BLaER1 treated with 17β-estradiol and CSF1 and Interleukin-3, amounts not matched to agents 10 nM and 100 nM (cell line): ENCODE measurements around the gene CACNA2D3.
A peak's percentile ranks its signal among the peaks of the same experiment; 100 is the strongest.

Source experiments
- H3K27ac ChIP-seq, 11 experiments: shearing (Covaris generic); formaldehyde crosslinking; 2 replicates each; pipeline ENCODE4 v1.8.1; 2022
- H3K27me3 ChIP-seq, 11 experiments: shearing (Covaris generic); formaldehyde crosslinking; 2 replicates each; pipeline ENCODE4 v1.8.1; 2022
- H3K36me3 ChIP-seq, 11 experiments: shearing (Covaris generic); formaldehyde crosslinking; 2 replicates each; pipeline ENCODE4 v1.8.1; 2022
- H3K4me1 ChIP-seq, 10 experiments: shearing (Covaris generic); formaldehyde crosslinking; 2 replicates each; pipeline ENCODE4 v1.8.1; 2022
- H3K4me2 ChIP-seq, 11 experiments: shearing (Covaris generic); formaldehyde crosslinking; 2 replicates each; pipeline ENCODE4 v1.8.1; 2022
- H3K4me3 ChIP-seq, 10 experiments: shearing (Covaris generic); formaldehyde crosslinking; 2 replicates each; pipeline ENCODE4 v1.8.1; 2022
- H3K9ac ChIP-seq, 11 experiments: shearing (Covaris generic); formaldehyde crosslinking; 2 replicates each; pipeline ENCODE4 v1.8.1; 2022
- H3K9me3 ChIP-seq, 11 experiments: shearing (Covaris generic); formaldehyde crosslinking; replicated peaks in 1 of 11; 2 replicates each; pipeline ENCODE4 v1.8.1; 2022
- H4K20me1 ChIP-seq, 11 experiments: shearing (Covaris generic); formaldehyde crosslinking; 2 replicates each; pipeline ENCODE4 v1.8.1; 2022
- Cebpa-rat ChIP-seq, 11 experiments: shearing (Covaris generic); IDR thresholded peaks; 2 replicates each; pipeline ENCODE4 v1.8.1; 2022

CACNA2D3 gene

GRCh38 chr3:54123003-54123775 lies 837 bp downstream of the CACNA2D3 start:
- peaks cover 5 to 29% (median 12%) of the 10 kb centered on the region in 11 experiments; a peak in 15 of 22 replicates for H3K9me3 ChIP-seq
- no peak for TF ChIP-seq Cebpa-rat (IDR thresholded peaks at IDR 0.05)
- peaks cover 0 to 19% (median 0%) of the 10 kb centered on the region in 11 experiments; a peak in 7 of 22 replicates for H4K20me1 ChIP-seq
- peak overlapping the region in 1 of 11 experiments; percentile 49; a peak in 1 of 22 replicates for H3K9ac ChIP-seq
- H3K36me3 ChIP-seq, result no peaks in the 10 kb centered on the region
- H3K27me3 ChIP-seq, result peaks cover 38 to 76% (median 70%) of the 10 kb centered on the region in 11 experiments
- H3K4me1 ChIP-seq, result peaks cover 6 to 21% (median 17%) of the 10 kb centered on the region in 10 experiments; a peak in 17 of 20 replicates
- peak overlapping the region; percentile 42 to 65 (median 52); a peak in 19 of 20 replicates for H3K4me3 ChIP-seq
- peak overlapping the region; percentile 64 to 80 (median 71) for H3K4me2 ChIP-seq
- no peak overlapping the region for H3K27ac ChIP-seq

- no peak for TF ChIP-seq Cebpa-rat (IDR thresholded peaks at IDR 0.05)
- Histone ChIP-seq H3K9ac (no peak overlapping the region), H3K9me3 (peaks cover 5 to 29% (median 12%) of the 10 kb centered on the region in 11 experiments; a peak in 15 of 22 replicates), H4K20me1 (peaks cover 0 to 19% (median 0%) of the 10 kb centered on the region in 11 experiments; a peak in 7 of 22 replicates), H3K36me3 (no peaks in the 10 kb centered on the region), H3K4me3 (peak overlapping the region in 3 of 10 experiments; percentile 51 to 65 (median 62); a peak in 5 of 20 replicates), H3K27me3 (peaks cover 38 to 76% (median 70%) of the 10 kb centered on the region in 11 experiments), H3K4me2 (peak overlapping the region in 6 of 11 experiments; percentile 67 to 80 (median 72); a peak in 7 of 22 replicates), H3K4me1 (peaks cover 6 to 21% (median 17%) of the 10 kb centered on the region in 10 experiments; a peak in 17 of 20 replicates), H3K27ac (no peak overlapping the region)
Observed at GRCh38 chr3:54123776-54124196, 1.4 kb downstream of the CACNA2D3 start.

GRCh38 chr3:54125300-54125699 lies 2.9 kb downstream of the CACNA2D3 start:
- no peak overlapping the region for H3K4me2 ChIP-seq
- TF ChIP-seq Cebpa-rat (IDR thresholded peaks at IDR 0.05), result no peak
- peaks cover 6 to 21% (median 17%) of the 10 kb centered on the region in 10 experiments; a peak in 17 of 20 replicates for H3K4me1 ChIP-seq
- no peak overlapping the region for H3K27ac ChIP-seq
- no peak overlapping the region for H3K4me3 ChIP-seq
- H3K36me3 ChIP-seq, result no peaks in the 10 kb centered on the region
- H4K20me1 ChIP-seq, result peaks cover 0 to 19% (median 0%) of the 10 kb centered on the region in 11 experiments; a peak in 7 of 22 replicates
- H3K9ac ChIP-seq, result no peak overlapping the region
- peaks cover 5 to 28% (median 12%) of the 10 kb centered on the region in 11 experiments; a peak in 15 of 22 replicates for H3K9me3 ChIP-seq
- peaks cover 31 to 62% (median 57%) of the 10 kb centered on the region in 11 experiments for H3K27me3 ChIP-seq

GRCh38 chr3:54126551-54126950 lies 4.2 kb downstream of the CACNA2D3 start:
- Histone ChIP-seq H3K9me3 (peaks cover 0 to 16% (median 8%) of the 10 kb centered on the region in 11 experiments; a peak in 14 of 22 replicates), H3K4me1 (peaks cover 0 to 11% (median 8%) of the 10 kb centered on the region in 10 experiments; a peak in 8 of 20 replicates), H3K27me3 (peaks cover 19 to 49% (median 45%) of the 10 kb centered on the region in 11 experiments), H3K27ac (no peak overlapping the region), H3K4me2 (no peak overlapping the region), H3K4me3 (no peak overlapping the region), H3K9ac (no peak overlapping the region), H4K20me1 (peaks cover 0 to 9% (median 0%) of the 10 kb centered on the region in 11 experiments; a peak in 6 of 22 replicates), H3K36me3 (no peaks in the 10 kb centered on the region)
- TF ChIP-seq Cebpa-rat (IDR thresholded peaks at IDR 0.05), result no peak

- H3K36me3 ChIP-seq, result no peaks in the 10 kb centered on the region
Observed at GRCh38 chr3:54127499-54128056, 5.2 kb downstream of the CACNA2D3 start.

GRCh38 chr3:54131026-54131605 lies 8.8 kb downstream of the CACNA2D3 start:
- Histone ChIP-seq H3K4me2 (no peak overlapping the region), H3K9me3 (no peaks in the 10 kb centered on the region), H3K27ac (no peak overlapping the region), H3K36me3 (no peaks in the 10 kb centered on the region), H4K20me1 (peaks cover 0 to 8% (median 0%) of the 10 kb centered on the region in 11 experiments; a peak in 2 of 22 replicates), H3K27me3 (peaks cover 0 to 6% (median 1%) of the 10 kb centered on the region in 11 experiments; a peak in 5 of 22 replicates), H3K4me1 (peaks cover 0 to 1% (median under 1%) of the 10 kb centered on the region in 10 experiments; a peak in 5 of 20 replicates), H3K4me3 (no peak overlapping the region), H3K9ac (no peak overlapping the region)
- TF ChIP-seq Cebpa-rat (IDR thresholded peaks at IDR 0.05), result no peak

More at GRCh38 chr3:54127499-54128056, 5.2 kb downstream of the CACNA2D3 start:
- no peak for TF ChIP-seq Cebpa-rat (IDR thresholded peaks at IDR 0.05)
- H3K4me1 ChIP-seq, result peaks cover 0 to 11% (median 8%) of the 10 kb centered on the region in 10 experiments; a peak in 8 of 20 replicates
- peaks cover 0 to 9% (median 5%) of the 10 kb centered on the region in 11 experiments; a peak in 8 of 22 replicates for H3K9me3 ChIP-seq
- H3K4me2 ChIP-seq, result no peak overlapping the region
- no peak overlapping the region for H3K4me3 ChIP-seq
- peaks cover 0 to 8% (median 0%) of the 10 kb centered on the region in 11 experiments; a peak in 5 of 22 replicates for H4K20me1 ChIP-seq
- no peak overlapping the region for H3K27ac ChIP-seq
- no peak overlapping the region for H3K9ac ChIP-seq
- H3K27me3 ChIP-seq, result peaks cover 17 to 40% (median 35%) of the 10 kb centered on the region in 11 experiments

GRCh38 chr3:54131890-54132289 lies 9.5 kb downstream of the CACNA2D3 start:
- H3K27me3 ChIP-seq, result 0 out of 22 replicates have a peak, but pooled peaks cover 0 to 2% (median 0%) of the 10 kb centered on the region in 11 experiments
- H3K4me3 ChIP-seq, result no peak overlapping the region
- H4K20me1 ChIP-seq, result peaks cover 0 to 8% (median 0%) of the 10 kb centered on the region in 11 experiments; a peak in 2 of 22 replicates
- TF ChIP-seq Cebpa-rat (IDR thresholded peaks at IDR 0.05), result no peak
- H3K27ac ChIP-seq, result no peak overlapping the region
- H3K4me2 ChIP-seq, result no peak overlapping the region
- H3K9me3 ChIP-seq, result no peaks in the 10 kb centered on the region
- H3K9ac ChIP-seq, result no peak overlapping the region
- H3K4me1 ChIP-seq, result peaks cover 0 to 9% (median 8%) of the 10 kb centered on the region in 10 experiments; a peak in 15 of 20 replicates
- H3K36me3 ChIP-seq, result no peaks in the 10 kb centered on the region

- H3K9me3 ChIP-seq, result no peaks in the 10 kb centered on the region
- no peak for TF ChIP-seq Cebpa-rat (IDR thresholded peaks at IDR 0.05)
- no peaks in the 10 kb centered on the region for H3K36me3 ChIP-seq
- H3K27me3 ChIP-seq, result no peaks in the 10 kb centered on the region
- H3K9ac ChIP-seq, result no peak overlapping the region
- H3K4me3 ChIP-seq, result no peak overlapping the region
- H3K4me2 ChIP-seq, result no peak overlapping the region
- peaks cover 0 to 8% (median 0%) of the 10 kb centered on the region in 11 experiments; a peak in 2 of 22 replicates for H4K20me1 ChIP-seq
- H3K27ac ChIP-seq, result no peak overlapping the region
- peaks cover 0 to 17% (median 15%) of the 10 kb centered on the region in 10 experiments; a peak in 15 of 20 replicates for H3K4me1 ChIP-seq
Observed at GRCh38 chr3:54132685-54133084, 10.3 kb downstream of the CACNA2D3 start.
